ENCODE results near the gene SKP1.

Gene SKP1

GRCh38 chr5:134176511-134177368, at the start of gene SKP1:
TSS of gene SKP1 (minus strand) at chr5:134176950. CDS start at chr5:134174022, 2,928 bp downstream.
- Histone ChIP-seq H3K4me3 (ENCODE audit: low read length) (peak within 1 kb of the TSS; percentile 72), H3K79me2 (ENCODE audit: low read length) (peaks cover 47% of the 10 kb centered on the region), H3K4me2 (ENCODE audit: low read depth, low read length) (peak within 1 kb of the TSS; percentile 94), H3K36me3 (replicated peaks; ENCODE audit: insufficient read depth, low read length) (0 out of 2 replicates have a peak, but pooled peaks cover 6% of the 10 kb centered on the region), H2AFZ (ENCODE audit: low read length) (peak within 1 kb of the TSS; percentile 90), H3K9me2 (replicated peaks; ENCODE audit: insufficient read depth, low read length) (no peaks in the 10 kb centered on the region), H3K9ac (ENCODE audit: low read length) (peak within 1 kb of the TSS; percentile 99), H4K20me1 (ENCODE audit: insufficient read depth, low read length) (peaks cover 15% of the 10 kb centered on the region), H3K4me1 (ENCODE audit: low read length) (peaks cover 9% of the 10 kb centered on the region), H3F3A (ENCODE audit: insufficient read depth, low read length) (peaks cover 15% of the 10 kb centered on the region), H3K27me3 (replicated peaks; ENCODE audit: insufficient read depth, low read length) (no peaks in the 10 kb centered on the region), H3K9me3 (replicated peaks; ENCODE audit: insufficient read depth, low read length) (no peaks in the 10 kb centered on the region), H3K27ac (ENCODE audit: low read length) (peak within 1 kb of the TSS; percentile 96)
- peak; percentile 87 for DNase-seq
- no peak for TF ChIP-seq EZH2phosphoT487 (IDR thresholded peaks at IDR 0.05; ENCODE audit: low read length)
- TF ChIP-seq CTCF (IDR thresholded peaks at IDR 0.05; ENCODE audit: low read length): peak; percentile 13; the same call in 1 of the 2 replicates
- TF ChIP-seq EZH2 (optimal IDR thresholded peaks at IDR 0.05; ENCODE audit: low read depth, low read length): no peak

- Histone ChIP-seq H3K9me3 (replicated peaks; ENCODE audit: insufficient read depth, low read length) (no peaks in the 10 kb centered on the region), H3K27ac (ENCODE audit: low read length) (peak within 1 kb of the TSS; percentile 98), H3K27me3 (replicated peaks; ENCODE audit: insufficient read depth, low read length) (no peaks in the 10 kb centered on the region), H3K79me2 (ENCODE audit: low read length) (peaks cover 54% of the 10 kb centered on the region), H3K4me3 (ENCODE audit: low read length) (peak within 1 kb of the TSS; percentile 98), H3K9ac (ENCODE audit: low read length) (peak within 1 kb of the TSS; percentile 99), H3F3A (ENCODE audit: insufficient read depth, low read length) (peaks cover 9% of the 10 kb centered on the region; the same call in 1 of the 2 replicates), H3K36me3 (replicated peaks; ENCODE audit: insufficient read depth, low read length) (no peaks in the 10 kb centered on the region), H3K4me1 (ENCODE audit: low read length) (peaks cover 25% of the 10 kb centered on the region), H2AFZ (ENCODE audit: low read length) (peak within 1 kb of the TSS; percentile 86), H3K4me2 (ENCODE audit: low read depth, low read length) (peak within 1 kb of the TSS; percentile 81), H4K20me1 (ENCODE audit: insufficient read depth, low read length) (peaks cover 21% of the 10 kb centered on the region), H3K9me2 (replicated peaks; ENCODE audit: insufficient read depth, low read length) (no peaks in the 10 kb centered on the region)
- TF ChIP-seq CTCF (IDR thresholded peaks at IDR 0.05; ENCODE audit: low read length) (no peak), EZH2 (optimal IDR thresholded peaks at IDR 0.05; ENCODE audit: low read depth, low read length) (no peak), EZH2phosphoT487 (IDR thresholded peaks at IDR 0.05; ENCODE audit: low read length) (no peak)
- DNase-seq: peak; percentile 99
Observed at GRCh38 chr5:134225780-134226440, 49.2 kb upstream of the SKP1 start, which contains the start of gene PPP2CA. TSS of gene PPP2CA (minus strand) at chr5:134226073. CDS start at chr5:134225861, 212 bp downstream.

GRCh38 chr5:134224888-134225779, 48.4 kb upstream of the SKP1 start:
- peak overlapping the region; percentile 69; the same call in 1 of the 2 replicates for H2AFZ ChIP-seq (ENCODE audit: low read length)
- peaks cover 25% of the 10 kb centered on the region for H4K20me1 ChIP-seq (ENCODE audit: insufficient read depth, low read length)
- peak overlapping the region; percentile 98 for H3K4me3 ChIP-seq (ENCODE audit: low read length)
- 0 out of 2 replicates have a peak, but pooled peaks cover 2% of the 10 kb centered on the region for H3K36me3 ChIP-seq (replicated peaks; ENCODE audit: insufficient read depth, low read length)
- H3K9me3 ChIP-seq (replicated peaks; ENCODE audit: insufficient read depth, low read length): no peaks in the 10 kb centered on the region
- peaks cover 61% of the 10 kb centered on the region for H3K79me2 ChIP-seq (ENCODE audit: low read length)
- H3K9ac ChIP-seq (ENCODE audit: low read length): peak overlapping the region; percentile 99
- peaks cover 25% of the 10 kb centered on the region for H3K4me1 ChIP-seq (ENCODE audit: low read length)
- no peaks in the 10 kb centered on the region for H3K9me2 ChIP-seq (replicated peaks; ENCODE audit: insufficient read depth, low read length)
- peak overlapping the region; percentile 81 for H3K4me2 ChIP-seq (ENCODE audit: low read depth, low read length)
- TF ChIP-seq EZH2 (optimal IDR thresholded peaks at IDR 0.05; ENCODE audit: low read depth, low read length): no peak
- no peak for TF ChIP-seq EZH2phosphoT487 (IDR thresholded peaks at IDR 0.05; ENCODE audit: low read length)
- TF ChIP-seq CTCF (IDR thresholded peaks at IDR 0.05; ENCODE audit: low read length): no peak
- no peaks in the 10 kb centered on the region for H3K27me3 ChIP-seq (replicated peaks; ENCODE audit: insufficient read depth, low read length)
- H3F3A ChIP-seq (ENCODE audit: insufficient read depth, low read length): peaks cover 9% of the 10 kb centered on the region; the same call in 1 of the 2 replicates
- H3K27ac ChIP-seq (ENCODE audit: low read length): peak overlapping the region; percentile 98
- DNase-seq: peak; percentile 47

Data from MM.1S (cell line).